ENCODE data around the gene MAST4.

GRCh38 chr5:67135381-67135984 is 539.3 kb downstream of the MAST4 start:
- TF ChIP-seq ZNF101 (CRISPR knock-in tag; IDR thresholded peaks at IDR 0.05; ENCODE audit: borderline replicate concordance, low read depth) (no peak), ZUFSP (CRISPR knock-in tag; IDR thresholded peaks at IDR 0.05; ENCODE audit: borderline replicate concordance) (no peak), AGO1 (IDR thresholded peaks at IDR 0.05; ENCODE audit: low read depth, low read length, poor library complexity, severe bottlenecking) (no peak), ZC3H4 (CRISPR knock-in tag; IDR thresholded peaks at IDR 0.05; ENCODE audit: borderline replicate concordance) (no peak), NR3C1 (CRISPR knock-in tag; IDR thresholded peaks at IDR 0.05) (no peak), ZNF776 (CRISPR knock-in tag; IDR thresholded peaks at IDR 0.05) (no peak), ZNF761 (CRISPR knock-in tag; conservative IDR thresholded peaks at IDR 0.05) (no peak), GABPB1 (CRISPR knock-in tag; IDR thresholded peaks at IDR 0.05) (no peak), THAP9 (CRISPR knock-in tag; IDR thresholded peaks at IDR 0.05; ENCODE audit: borderline replicate concordance) (no peak)
- TF ChIP-seq, protein P1, sequence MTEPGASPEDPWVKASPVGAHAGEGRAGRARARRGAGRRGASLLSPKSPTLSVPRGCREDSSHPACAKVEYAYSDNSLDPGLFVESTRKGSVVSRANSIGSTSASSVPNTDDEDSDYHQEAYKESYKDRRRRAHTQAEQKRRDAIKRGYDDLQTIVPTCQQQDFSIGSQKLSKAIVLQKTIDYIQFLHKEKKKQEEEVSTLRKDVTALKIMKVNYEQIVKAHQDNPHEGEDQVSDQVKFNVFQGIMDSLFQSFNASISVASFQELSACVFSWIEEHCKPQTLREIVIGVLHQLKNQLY (CRISPR knock-in tag; IDR thresholded peaks at IDR 0.05): no peak

All from HepG2 (cell line).